Endothelial cell of umbilical vein (primary cell): ENCODE measurements around the gene PTPRF. TPM values are rescaled to one million over a fixed set of nuclear protein-coding genes. Genes with fewer than 3 reads are reported as not detected.

Source experiments
- BruUV-seq: library from RNA; stranded (reverse); fragments of 400-500 nt; replicated peaks from 2 replicates; lab custom pipeline; 2021; lab: Mats Ljungman, UMichigan
- CTCF ChIA-PET: fragments of 300-600, 350-600 bp; sonication (Branson Sonifier 250); formaldehyde crosslinking; loops from one replicate; lab custom pipeline; 2021; ENCODE audit warnings: antibody characterized with exemption, inconsistent platforms; lab: Charles Lee
- POLR2A ChIA-PET: fragments of 300-600, 350-600 bp; sonication (Branson Sonifier 250); formaldehyde crosslinking; loops from one replicate; lab custom pipeline; 2021; ENCODE audit warnings: antibody characterized with exemption, inconsistent platforms; lab: Charles Lee
- DNase-seq: peaks from one replicate; pipeline ENCODE4 v3.0.0-alpha.2; 2011; ENCODE audit warnings: low read depth, low spot score
- FAIRE-seq: peaks from 2 replicates; lab custom pipeline; 2011; peaks lifted over from hg19 to GRCh38; lab: Jason Lieb, UNC
- H2AFZ ChIP-seq: 2 replicates; pipeline ENCODE4 v1.6.0; 2012; ENCODE audit warnings: low read depth, low read length, control low read depth, inconsistent platforms
- H3K27ac ChIP-seq: 2 replicates; pipeline ENCODE4 v1.5.1; 2011; ENCODE audit warnings: low read depth, mild to moderate bottlenecking, control low read depth, low read length, moderate library complexity; ENCODE audit not compliant: insufficient read depth
- H3K27me3 ChIP-seq, 2 experiments: 2 replicates each; pipeline versions ENCODE4 v1.6.0 to v1.6.1; 2011; ENCODE audit warnings: low read length in 2 of 2, mixed read lengths in 1 of 2; ENCODE audit not compliant: control insufficient read depth in 2 of 2, insufficient read depth in 2 of 2
- H3K36me3 ChIP-seq, 2 experiments: 2 replicates in 1 of 2; 3 replicates in 1 of 2; pipeline ENCODE4 v1.5.1; 2011; ENCODE audit warnings: low read length in 2 of 2, mild to moderate bottlenecking in 1 of 2, moderate library complexity in 1 of 2; ENCODE audit not compliant: control insufficient read depth in 2 of 2, insufficient read depth in 2 of 2; ENCODE audit errors: extremely low read depth in 1 of 2
- H3K4me1 ChIP-seq: 3 replicates; pipeline ENCODE4 v1.5.1; 2011; ENCODE audit warnings: mild to moderate bottlenecking, low read length; ENCODE audit not compliant: control insufficient read depth, insufficient read depth; ENCODE audit errors: extremely low read depth
- H3K4me2 ChIP-seq: 2 replicates; pipeline ENCODE4 v1.6.1; 2011; ENCODE audit warnings: low read length, control low read depth, mixed read lengths; ENCODE audit not compliant: insufficient read depth
- H3K4me3 ChIP-seq, 3 experiments: fragments of 200-600 bp in 1 of 3; sonication (generic), shearing (Covaris generic) in 1 of 3; replicated peaks in 1 of 3; 2 replicates each; pipeline ENCODE4 v1.5.1; 2011 to 2016; ENCODE audit warnings: control low read depth in 3 of 3, low read length in 3 of 3, mild to moderate bottlenecking in 2 of 3, inconsistent platforms in 1 of 3, low read depth in 1 of 3, moderate library complexity in 1 of 3; ENCODE audit not compliant: insufficient read depth in 1 of 3
- H3K79me2 ChIP-seq: 2 replicates; pipeline ENCODE4 v1.6.0; 2012; ENCODE audit warnings: low read length, inconsistent platforms; ENCODE audit not compliant: control insufficient read depth, insufficient read depth
- H3K9ac ChIP-seq: replicated peaks from 2 replicates; pipeline ENCODE3; 2011; ENCODE audit warnings: low read length, control low read depth; ENCODE audit not compliant: insufficient read depth; ENCODE audit errors: extremely low read depth
- H3K9me1 ChIP-seq: replicated peaks from 3 replicates; pipeline ENCODE4 v1.6.0; 2011; ENCODE audit warnings: mild to moderate bottlenecking, low read length; ENCODE audit not compliant: control insufficient read depth, insufficient read depth; ENCODE audit errors: extremely low read depth
- H3K9me3 ChIP-seq: replicated peaks from 2 replicates; pipeline ENCODE4 v1.5.1; 2012; ENCODE audit warnings: low read length, inconsistent platforms; ENCODE audit not compliant: control insufficient read depth, insufficient read depth
- H4K20me1 ChIP-seq: replicated peaks from 2 replicates; pipeline ENCODE3; 2011; ENCODE audit warnings: mild to moderate bottlenecking, low read length; ENCODE audit not compliant: control insufficient read depth, insufficient read depth; ENCODE audit errors: extremely low read depth
- CTCF ChIP-seq, 2 donors: IDR thresholded peaks; 1 replicate in 1 of 2; 2 replicates in 1 of 2; pipeline ENCODE4 v1.5.1; 2011; ENCODE audit warnings: low read length in 2 of 2, mild to moderate bottlenecking in 2 of 2, moderate library complexity in 2 of 2, control low read depth in 1 of 2, inconsistent platforms in 1 of 2, low read depth in 1 of 2; ENCODE audit not compliant: insufficient read depth in 1 of 2; ENCODE audit errors: extremely low read depth in 1 of 2
- EZH2 ChIP-seq: IDR thresholded peaks from 2 replicates; pipeline ENCODE4 v1.6.1; 2012; ENCODE audit warnings: borderline replicate concordance, low read depth, mild to moderate bottlenecking, moderate library complexity, low read length, inconsistent platforms; ENCODE audit not compliant: severe bottlenecking
- FOS ChIP-seq: IDR thresholded peaks from 2 replicates; pipeline ENCODE4 v1.6.1; 2011; ENCODE audit warnings: mild to moderate bottlenecking, low read length, moderate library complexity, borderline replicate concordance; ENCODE audit not compliant: insufficient read depth
- GATA2 ChIP-seq: IDR thresholded peaks from 2 replicates; pipeline ENCODE4 v1.7.0; 2011; ENCODE audit warnings: low read depth, mild to moderate bottlenecking, moderate library complexity, mixed read lengths, low read length; ENCODE audit not compliant: insufficient read length, insufficient read depth
- JUN ChIP-seq: IDR thresholded peaks from 2 replicates; pipeline ENCODE4 v1.6.1; 2011; ENCODE audit warnings: borderline replicate concordance, low read depth; ENCODE audit not compliant: insufficient read length, insufficient read depth
- MYC ChIP-seq: IDR thresholded peaks from one replicate; pipeline ENCODE4 v1.6.1; 2011; ENCODE audit warnings: mild to moderate bottlenecking, low read depth, low read length
- POLR2A ChIP-seq: IDR thresholded peaks from 2 replicates; pipeline ENCODE4 v1.6.1; 2012; ENCODE audit warnings: low read depth, mild to moderate bottlenecking, control low read depth, low read length
- POLR2AphosphoS5 ChIP-seq: IDR thresholded peaks from 2 replicates; pipeline ENCODE4 v1.6.1; 2012; ENCODE audit warnings: low read depth, mild to moderate bottlenecking, control low read depth, low read length, moderate library complexity; ENCODE audit not compliant: insufficient read depth
- dilution Hi-C: fragments of 300-500 bp; cut with MboI; formaldehyde crosslinking; loops from one replicate; pipeline ENCODE4 v1.15.0; 2019; ENCODE audit warnings: low sequenced_read_pairs; ENCODE audit not compliant: extremely low pct_ligation_motif_present
- intact Hi-C: fragments of 100-400 bp; cut with micrococcal nuclease; formaldehyde crosslinking; loops from one replicate; pipeline ENCODE4 v1.10.0; 2022
- polyA plus RNA-seq, 4 experiments: library from polyadenylated mRNA; depleted of rRNA in 3 of 4; stranded (reverse) in 3 of 4; unstranded in 1 of 4; fragments of >200 nt; gene quantifications; 2 replicates each; pipeline versions ENCODE4 v1.2.1 to v1.2.3, GENCODE V29; 2011 to 2012; ENCODE audit warnings: missing spikeins in 1 of 4
- total RNA-seq: library from RNA; stranded (reverse); gene quantifications from 2 replicates; pipeline ENCODE4 v1.2.3, GENCODE V29; 2021
- TF ChIP-seq, protein P1 (sequence below): IDR thresholded peaks from 2 replicates; pipeline ENCODE4 v1.6.1; 2011; ENCODE audit not compliant: insufficient read depth, insufficient read length

Gene PTPRF
- total and polyA plus RNA-seq, 2 donors (not counting 3 experiments of a cell fraction or from before 2014, with no cell fraction given) = 217 to 338 TPM

- no peak overlapping the region for H3K27ac ChIP-seq
- peaks cover 0 to 31% of the 10 kb centered on the region in 2 experiments for H3K36me3 ChIP-seq
- FAIRE-seq (no peak), DNase-seq (no peak)
- no peak overlapping the region for H3K4me2 ChIP-seq
- peaks cover 5% of the 10 kb centered on the region for H3K4me1 ChIP-seq
- no peaks in the 10 kb centered on the region for H3K27me3 ChIP-seq
- H2AFZ ChIP-seq = no peak overlapping the region
- dilution Hi-C loops (no loop called here), intact Hi-C loops (no loop called here)
- no peak overlapping the region for H3K9ac ChIP-seq
- H3K9me1 ChIP-seq = no peaks in the 10 kb centered on the region
- H3K79me2 ChIP-seq = peaks cover 19% of the 10 kb centered on the region
- H4K20me1 ChIP-seq = no peaks in the 10 kb centered on the region
- no peak for TF ChIP-seq POLR2A
- TF ChIP-seq JUN = no peak
- no peak for TF ChIP-seq CTCF (IDR thresholded peaks at IDR 0.05; ENCODE audit: extremely low read depth in 1 of 2, insufficient read depth in 1 of 2, low read depth in 1 of 2, low read length in 2 of 2)
- no peak for TF ChIP-seq FOS
- no peak for TF ChIP-seq POLR2AphosphoS5
- no peak for TF ChIP-seq EZH2
- no peak for TF ChIP-seq MYC
- TF ChIP-seq GATA2 = no peak
- TF ChIP-seq, protein P1, sequence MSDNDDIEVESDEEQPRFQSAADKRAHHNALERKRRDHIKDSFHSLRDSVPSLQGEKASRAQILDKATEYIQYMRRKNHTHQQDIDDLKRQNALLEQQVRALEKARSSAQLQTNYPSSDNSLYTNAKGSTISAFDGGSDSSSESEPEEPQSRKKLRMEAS = no peak
- no peak overlapping the region for H3K4me3 ChIP-seq
- ChIA-PET POLR2A (no interaction called here), CTCF (no interaction called here)
- no TSS peak for BruUV-seq
- no peaks in the 10 kb centered on the region for H3K9me3 ChIP-seq
Observed at GRCh38 chr1:43559714-43560113, 29.0 kb downstream of the PTPRF start.
